Lower lobe of right lung (tissue), 2 donors: ENCODE data around the gene ATP2C2. TPM values are rescaled to one million over a fixed set of nuclear protein-coding genes. Genes with fewer than 3 reads are reported as not detected.
A peak's percentile ranks its signal among the peaks of the same experiment; 100 is the strongest.

ENCODE experiments used
- ATAC-seq, 2 donors: fragments of 200-7000 bp; cut with Tn5 transposase; one replicate each; pipeline ENCODE4 v1.9.1; 2020 to 2022; ENCODE audit warnings: mild to moderate bottlenecking in 2 of 2, moderate library complexity in 2 of 2
- DNase-seq: peaks from one replicate; pipeline ENCODE4 v3.0.0-alpha.2; 2020
- H3K27ac ChIP-seq: fragments of 200-600 bp; one replicate; pipeline ENCODE4 v1.8.0; 2022
- H3K27me3 ChIP-seq: fragments of 200-600 bp; one replicate; pipeline ENCODE4 v1.8.0; 2022; ENCODE audit warnings: low read depth
- H3K36me3 ChIP-seq: fragments of 200-600 bp; one replicate; pipeline ENCODE4 v1.8.0; 2022; ENCODE audit warnings: mild to moderate bottlenecking
- H3K4me1 ChIP-seq: fragments of 200-600 bp; one replicate; pipeline ENCODE4 v1.8.0; 2022
- H3K4me3 ChIP-seq: fragments of 200-600 bp; one replicate; pipeline ENCODE4 v1.8.0; 2022; ENCODE audit warnings: mild to moderate bottlenecking
- H3K9me3 ChIP-seq: fragments of 200-600 bp; one replicate; pipeline ENCODE4 v1.8.0; 2022
- intact Hi-C: fragments of 100-400 bp; cut with DNase I; formaldehyde crosslinking; loops from one replicate; pipeline ENCODE4 v1.11.0; 2022
- total RNA-seq: library from RNA; stranded (reverse); fragmentation: NEBNext Ultra II Directional; extraction: Animal tissue kit (Norgen Biotek cat#: 25700); gene quantifications from one replicate; pipeline ENCODE4 v1.2.1, GENCODE V29; 2021
- TF ChIP-seq, protein P1 (sequence below): fragments of 200-600 bp; IDR thresholded peaks from one replicate; pipeline ENCODE4 v1.8.0; 2022; ENCODE audit warnings: antibody characterized with exemption, mild to moderate bottlenecking
- donor health status: DM: no; HTN: yes; CAD: no; lungs with severe emphysema.

ATP2C2 gene
- total RNA-seq, 1 donor from 2014 or later, result 56.2 TPM

- TF ChIP-seq, protein P1, sequence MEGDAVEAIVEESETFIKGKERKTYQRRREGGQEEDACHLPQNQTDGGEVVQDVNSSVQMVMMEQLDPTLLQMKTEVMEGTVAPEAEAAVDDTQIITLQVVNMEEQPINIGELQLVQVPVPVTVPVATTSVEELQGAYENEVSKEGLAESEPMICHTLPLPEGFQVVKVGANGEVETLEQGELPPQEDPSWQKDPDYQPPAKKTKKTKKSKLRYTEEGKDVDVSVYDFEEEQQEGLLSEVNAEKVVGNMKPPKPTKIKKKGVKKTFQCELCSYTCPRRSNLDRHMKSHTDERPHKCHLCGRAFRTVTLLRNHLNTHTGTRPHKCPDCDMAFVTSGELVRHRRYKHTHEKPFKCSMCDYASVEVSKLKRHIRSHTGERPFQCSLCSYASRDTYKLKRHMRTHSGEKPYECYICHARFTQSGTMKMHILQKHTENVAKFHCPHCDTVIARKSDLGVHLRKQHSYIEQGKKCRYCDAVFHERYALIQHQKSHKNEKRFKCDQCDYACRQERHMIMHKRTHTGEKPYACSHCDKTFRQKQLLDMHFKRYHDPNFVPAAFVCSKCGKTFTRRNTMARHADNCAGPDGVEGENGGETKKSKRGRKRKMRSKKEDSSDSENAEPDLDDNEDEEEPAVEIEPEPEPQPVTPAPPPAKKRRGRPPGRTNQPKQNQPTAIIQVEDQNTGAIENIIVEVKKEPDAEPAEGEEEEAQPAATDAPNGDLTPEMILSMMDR, result no peak
- H3K4me1 ChIP-seq, result no peaks in the 10 kb centered on the region
- H3K9me3 ChIP-seq, result no peaks in the 10 kb centered on the region
- no peak overlapping the region for H3K4me3 ChIP-seq
- ATAC-seq (peak in 1 of 2 donors; percentile 25), DNase-seq (no peak)
- no peaks in the 10 kb centered on the region for H3K27me3 ChIP-seq
- intact Hi-C loops, result no loop called here
- H3K36me3 ChIP-seq, result peaks cover 80% of the 10 kb centered on the region
- H3K27ac ChIP-seq, result no peak overlapping the region
These were observed 113.9 kb downstream of the ATP2C2 start for GRCh38 chr16:84482001-84482891.

- H3K9me3 ChIP-seq, result no peaks in the 10 kb centered on the region
- no peak overlapping the region for H3K27ac ChIP-seq
- no peaks in the 10 kb centered on the region for H3K4me1 ChIP-seq
- DNase-seq, result no peak
- H3K36me3 ChIP-seq, result peaks cover 87% of the 10 kb centered on the region
- TF ChIP-seq, protein P1, result no peak
- no peaks in the 10 kb centered on the region for H3K27me3 ChIP-seq
- no peak for ATAC-seq
- intact Hi-C loops, result no loop called here
- no peak overlapping the region for H3K4me3 ChIP-seq
These were observed 114.9 kb downstream of the ATP2C2 start for GRCh38 chr16:84482951-84483881.

DNA sequence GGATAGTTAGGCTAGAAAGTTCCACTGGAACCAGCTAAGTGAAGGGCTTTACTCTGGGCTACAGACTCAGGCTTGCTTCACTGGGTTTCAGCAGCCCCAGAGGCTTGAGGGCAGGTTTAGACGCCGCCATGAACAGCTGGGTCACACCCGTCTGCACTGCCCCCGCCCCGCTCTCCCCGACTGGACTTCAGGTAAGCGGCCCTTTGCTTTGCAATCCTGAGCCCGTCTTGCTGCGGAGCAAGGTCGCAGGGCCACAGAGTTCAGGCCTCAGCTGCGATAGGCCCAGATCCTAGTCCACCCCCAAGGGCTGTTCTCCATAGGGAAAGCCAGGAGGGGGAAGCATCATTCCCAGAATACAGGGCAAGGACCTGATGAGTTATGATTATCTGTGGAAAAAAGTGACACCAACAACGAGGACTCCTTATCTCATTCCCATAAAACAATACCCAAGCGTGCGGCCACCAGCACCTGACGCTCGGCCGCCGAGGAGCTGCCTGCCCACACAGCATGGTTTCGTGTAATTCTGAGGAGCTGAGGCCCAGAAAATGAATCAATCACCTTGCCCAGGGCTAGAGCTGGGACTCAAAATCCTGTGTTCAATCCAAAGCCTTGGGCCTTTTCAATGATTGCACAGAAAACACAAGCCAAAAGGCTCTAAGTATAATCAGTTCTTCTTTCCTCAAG is 115.7 kb downstream of the ATP2C2 start:
- Histone ChIP-seq H3K4me1 (no peaks in the 10 kb centered on the region), H3K27me3 (no peaks in the 10 kb centered on the region), H3K27ac (no peak overlapping the region), H3K9me3 (no peaks in the 10 kb centered on the region), H3K36me3 (peaks cover 88% of the 10 kb centered on the region), H3K4me3 (no peak overlapping the region)
- intact Hi-C loops, result no loop called here
- ATAC-seq (no peak), DNase-seq (no peak)
- TF ChIP-seq, protein P1, result no peak

DNA sequence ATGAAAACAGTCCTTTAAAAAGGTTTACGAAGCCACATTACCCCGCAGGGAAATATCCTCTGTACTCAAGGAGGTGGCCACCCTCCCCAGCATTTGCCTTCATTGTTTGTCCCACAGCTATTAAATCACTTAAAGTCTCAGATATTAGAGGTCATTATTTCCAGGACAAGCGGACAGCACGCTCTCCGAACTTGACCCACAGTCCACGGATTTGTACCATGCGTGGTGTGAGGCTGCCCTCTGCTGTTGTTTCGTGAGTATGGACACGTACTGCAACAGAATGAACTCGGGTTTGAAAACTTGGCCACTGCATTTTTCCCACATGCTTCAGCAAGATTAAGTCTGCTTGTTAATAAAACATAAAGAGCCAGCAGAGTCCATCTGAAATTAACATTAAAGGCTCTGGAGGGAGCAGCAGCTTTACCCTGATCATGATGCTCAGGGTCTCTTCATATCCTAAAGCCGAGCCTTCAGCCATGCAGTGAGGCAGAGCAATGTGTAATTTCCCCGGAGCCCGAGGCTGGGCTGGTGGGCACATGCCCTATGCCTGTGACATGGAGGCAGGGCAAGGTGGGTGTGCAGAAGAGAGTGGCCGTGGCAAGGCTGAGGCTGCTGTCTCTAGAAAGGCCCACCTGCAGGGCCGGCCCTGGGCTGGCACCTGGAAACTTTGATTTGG is 116.4 kb downstream of the ATP2C2 start:
- Histone ChIP-seq H3K9me3 (no peaks in the 10 kb centered on the region), H3K36me3 (peaks cover 90% of the 10 kb centered on the region), H3K27ac (no peak overlapping the region), H3K27me3 (no peaks in the 10 kb centered on the region), H3K4me1 (no peaks in the 10 kb centered on the region), H3K4me3 (no peak overlapping the region)
- intact Hi-C loops, result no loop called here
- no peak for DNase-seq
- TF ChIP-seq, protein P1, result peak; percentile 73
- ATAC-seq, result peak; percentile 67 to 72
